ENCODE measurements around the gene ZBTB42. TPM values are rescaled to one million over a fixed set of nuclear protein-coding genes. Genes with fewer than 3 reads are reported as not detected.

ZBTB42 gene
- total RNA-seq, 1 experiment from 2014 or later = 6.1 TPM

DNA sequence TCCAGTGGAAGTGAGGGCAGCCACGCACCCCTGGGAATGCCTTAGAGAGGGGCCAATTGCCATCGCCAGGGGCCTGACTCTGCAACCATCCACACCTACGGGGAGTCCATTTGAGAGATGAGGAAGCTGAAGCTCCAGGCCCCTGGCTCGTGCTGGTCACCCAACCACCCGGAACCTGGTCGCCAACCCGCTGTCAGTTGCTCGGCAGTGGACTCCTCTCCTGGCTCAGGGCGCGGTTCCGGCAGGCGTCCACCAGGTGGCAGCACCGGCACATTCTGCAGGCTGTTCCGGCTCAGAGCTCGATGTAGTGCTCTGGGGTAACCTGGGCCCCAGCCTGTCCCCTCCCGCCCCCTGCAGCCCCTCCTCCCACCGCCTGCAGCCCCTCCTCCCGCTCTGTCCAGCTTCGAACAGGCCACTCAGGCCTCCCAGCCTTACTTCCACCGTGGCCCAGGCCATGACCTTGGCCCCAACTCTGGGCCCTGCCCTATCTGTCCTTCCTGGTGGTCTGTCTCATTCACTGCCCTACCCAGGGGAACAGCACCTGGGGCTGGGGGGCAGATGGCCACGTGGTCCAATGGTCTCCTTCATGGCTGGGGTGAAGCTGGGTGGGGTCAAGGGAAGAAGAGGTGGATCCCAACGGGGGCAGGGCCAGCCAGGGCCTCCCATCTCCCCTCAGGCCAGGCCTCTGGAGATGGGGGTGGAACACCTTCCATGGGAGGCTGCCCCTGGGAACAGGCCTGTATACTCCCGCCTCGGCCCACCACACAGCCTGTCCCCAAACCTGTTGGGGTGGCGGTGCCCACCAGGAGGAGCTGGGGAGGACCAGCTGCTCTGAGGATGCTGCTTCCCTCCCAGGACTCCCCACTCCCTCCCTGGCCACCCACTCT, 32.2 kb upstream of the ZBTB42 start:
- H3K18ac ChIP-seq (ENCODE audit: insufficient read length, low read depth, low read length) = peak overlapping the region; percentile 15
- no peak overlapping the region for H3K4ac ChIP-seq (ENCODE audit: low read depth, low read length)
- H4K5ac ChIP-seq (ENCODE audit: insufficient read length, low read depth, low read length) = no peak overlapping the region
- H2BK20ac ChIP-seq (ENCODE audit: low read depth, low read length, poor library complexity, severe bottlenecking) = no peak overlapping the region
- WGBS (ENCODE audit: extremely low coverage, insufficient read length, low lambda C conversion rate) = no CpG with 5 or more reads among the region's 25 CpGs
- no peaks in the 10 kb centered on the region for H3K4me1 ChIP-seq (ENCODE audit: insufficient read depth, low read length)
- H3T11ph ChIP-seq (ENCODE audit: low read length) = no peak overlapping the region
- no peaks in the 10 kb centered on the region for H3K9me3 ChIP-seq (ENCODE audit: control insufficient read depth, low read depth, low read length)
- no peak overlapping the region for H4K8ac ChIP-seq (replicated peaks; ENCODE audit: insufficient read length, low read depth, low read length)
- no peak overlapping the region for H3K9ac ChIP-seq (ENCODE audit: extremely low read depth, insufficient read length, low read length)
- H3K79me2 ChIP-seq (ENCODE audit: insufficient read depth, low read length) = no peaks in the 10 kb centered on the region
- H3K36me3 Mint-ChIP-seq (ENCODE audit: insufficient read depth in 1 of 3, low read depth in 3 of 3) = peaks cover 35 to 54% (median 46%) of the 10 kb centered on the region in 3 experiments
- no peak overlapping the region for H2BK12ac ChIP-seq (ENCODE audit: insufficient read length, low read depth, low read length)
- H3K14ac ChIP-seq (ENCODE audit: insufficient read depth, low read length) = no peak overlapping the region
- H2BK5ac ChIP-seq (ENCODE audit: insufficient read length, low read length) = no peak overlapping the region
- peak; percentile 97 for DNase-seq
- peak overlapping the region; percentile 0 for H3K4me2 ChIP-seq (ENCODE audit: insufficient read depth, insufficient read length, low read length)
- peak overlapping the region in 1 of 2 experiments; percentile 58; a peak in 3 of 5 replicates for H3K4me3 Mint-ChIP-seq
- H4K20me1 ChIP-seq (ENCODE audit: control insufficient read depth, insufficient read depth, insufficient read length) = no peaks in the 10 kb centered on the region
- H3K56ac ChIP-seq (ENCODE audit: insufficient read length, low read depth, low read length) = no peak overlapping the region
- H3K4me1 Mint-ChIP-seq = peaks cover 15 to 21% of the 10 kb centered on the region in 2 experiments
- no peak overlapping the region for H3K23ac ChIP-seq (ENCODE audit: insufficient read length, low read depth, low read length)
- no peak overlapping the region for H3K27ac ChIP-seq (ENCODE audit: insufficient read length, low read depth, low read length)
- no peak overlapping the region for H4K91ac ChIP-seq (ENCODE audit: insufficient read length, low read depth, low read length)
- H2AK5ac ChIP-seq (ENCODE audit: insufficient read length, low read length) = no peak overlapping the region
- H2BK120ac ChIP-seq (ENCODE audit: low read depth, low read length, poor library complexity, severe bottlenecking) = no peak overlapping the region
- no peaks in the 10 kb centered on the region for H3K79me1 ChIP-seq (ENCODE audit: insufficient read depth, low read depth, low read length, poor library complexity, severe bottlenecking)
- H3K27me3 Mint-ChIP-seq (ENCODE audit: low read depth) = no peaks in the 10 kb centered on the region
- TF ChIP-seq, protein P1, sequence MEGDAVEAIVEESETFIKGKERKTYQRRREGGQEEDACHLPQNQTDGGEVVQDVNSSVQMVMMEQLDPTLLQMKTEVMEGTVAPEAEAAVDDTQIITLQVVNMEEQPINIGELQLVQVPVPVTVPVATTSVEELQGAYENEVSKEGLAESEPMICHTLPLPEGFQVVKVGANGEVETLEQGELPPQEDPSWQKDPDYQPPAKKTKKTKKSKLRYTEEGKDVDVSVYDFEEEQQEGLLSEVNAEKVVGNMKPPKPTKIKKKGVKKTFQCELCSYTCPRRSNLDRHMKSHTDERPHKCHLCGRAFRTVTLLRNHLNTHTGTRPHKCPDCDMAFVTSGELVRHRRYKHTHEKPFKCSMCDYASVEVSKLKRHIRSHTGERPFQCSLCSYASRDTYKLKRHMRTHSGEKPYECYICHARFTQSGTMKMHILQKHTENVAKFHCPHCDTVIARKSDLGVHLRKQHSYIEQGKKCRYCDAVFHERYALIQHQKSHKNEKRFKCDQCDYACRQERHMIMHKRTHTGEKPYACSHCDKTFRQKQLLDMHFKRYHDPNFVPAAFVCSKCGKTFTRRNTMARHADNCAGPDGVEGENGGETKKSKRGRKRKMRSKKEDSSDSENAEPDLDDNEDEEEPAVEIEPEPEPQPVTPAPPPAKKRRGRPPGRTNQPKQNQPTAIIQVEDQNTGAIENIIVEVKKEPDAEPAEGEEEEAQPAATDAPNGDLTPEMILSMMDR (conservative IDR thresholded peaks at IDR 0.05) = peak; percentile 93
- no peak overlapping the region for H2AFZ ChIP-seq (ENCODE audit: low read length)
- no peak overlapping the region for H2BK15ac ChIP-seq (ENCODE audit: low read depth, low read length)
- peak overlapping the region in 2 of 3 experiments; percentile 62 to 86; a peak in 2 of 7 replicates for H3K27ac Mint-ChIP-seq
- H3K23me2 ChIP-seq (ENCODE audit: insufficient read length, low read depth, low read length, poor library complexity, severe bottlenecking) = peaks cover 2% of the 10 kb centered on the region
- H3K9me3 Mint-ChIP-seq = peaks cover 10 to 14% of the 10 kb centered on the region in 2 experiments
- H3K27me3 ChIP-seq (ENCODE audit: insufficient read depth, low read length) = no peaks in the 10 kb centered on the region
